C4-2B (cell line): ENCODE data around the gene UBQLN2.

ENCODE experiments used
- CTCF ChIP-seq: fragments of 450-650 bp; conservative IDR thresholded peaks from 2 replicates; pipeline ENCODE4 v1.5.1; 2017; ENCODE audit warnings: mild to moderate bottlenecking
- ZFX ChIP-seq: fragments of 450-650 bp; IDR thresholded peaks from 2 replicates; pipeline ENCODE4 v1.6.1; 2017

- TF ChIP-seq CTCF (no peak), ZFX (no peak)
Observed at GRCh38 chrX:56564164-56564885, 898 bp downstream of the UBQLN2 start.
